OCI-LY1 (cell line): ENCODE data around the gene KDM2A.

Source experiments
- CTCF ChIP-seq: fragments of 200-600 bp; sonication (generic), shearing (Covaris generic); IDR thresholded peaks from 2 replicates; pipeline ENCODE4 v1.5.1; 2017; ENCODE audit warnings: mild to moderate bottlenecking, antibody characterized with exemption, low read length, moderate library complexity, mixed read lengths
- EZH2 ChIP-seq: fragments of 200-600 bp; sonication (generic), shearing (Covaris generic); IDR thresholded peaks from 2 replicates; pipeline ENCODE4 v1.8.0; 2017; ENCODE audit warnings: borderline replicate concordance, mixed run types, mild to moderate bottlenecking, antibody characterized with exemption, low read length, moderate library complexity, mixed read lengths

GRCh38 chr11:67269401-67270255, 150.6 kb downstream of the KDM2A start:
- TF ChIP-seq CTCF, result no peak
- TF ChIP-seq EZH2, result no peak
